ENCODE data around the gene PLCL2. TPM values are rescaled to one million over a fixed set of nuclear protein-coding genes. Genes with fewer than 3 reads are reported as not detected.

The PLCL2 gene
- total RNA-seq, 1 experiment from 2014 or later: 0.92 TPM

GRCh38 chr3:17044855-17045254 is 160.1 kb downstream of the PLCL2 start:
- intact Hi-C loops (cut with micrococcal nuclease; ENCODE audit: unreplicated experiment): no loop called here
- no peak for TF ChIP-seq EZH2 (IDR thresholded peaks at IDR 0.05; ENCODE audit: borderline replicate concordance, low read depth, low read length, poor library complexity, severe bottlenecking)
- TF ChIP-seq CTCF (conservative IDR thresholded peaks at IDR 0.05; ENCODE audit: low read depth, low read length): no peak
- H3K27me3 ChIP-seq (replicated peaks; ENCODE audit: insufficient read depth, low read depth, low read length, poor library complexity): peaks cover 11% of the 10 kb centered on the region
- H3K4me3 ChIP-seq (ENCODE audit: low read depth, low read length, poor library complexity, severe bottlenecking): no peak overlapping the region
- no peaks in the 10 kb centered on the region for H3K4me1 ChIP-seq (ENCODE audit: insufficient read depth, low read length, poor library complexity, severe bottlenecking)
- CTCF ChIA-PET: no interaction called here
- H3K36me3 ChIP-seq (ENCODE audit: insufficient read depth, low read length, poor library complexity, severe bottlenecking): no peaks in the 10 kb centered on the region
- BruUV-seq (replicated peaks): no TSS peak
- no peak for DNase-seq (ENCODE audit: low spot score)
- no peaks in the 10 kb centered on the region for H3K9me3 ChIP-seq (ENCODE audit: low read depth, low read length, poor library complexity, severe bottlenecking)
- POLR2A ChIA-PET (ENCODE audit: low non-redundant PET): no interaction called here
- H3K27ac ChIP-seq (ENCODE audit: low read depth, low read length, poor library complexity, severe bottlenecking): no peak overlapping the region

DNA sequence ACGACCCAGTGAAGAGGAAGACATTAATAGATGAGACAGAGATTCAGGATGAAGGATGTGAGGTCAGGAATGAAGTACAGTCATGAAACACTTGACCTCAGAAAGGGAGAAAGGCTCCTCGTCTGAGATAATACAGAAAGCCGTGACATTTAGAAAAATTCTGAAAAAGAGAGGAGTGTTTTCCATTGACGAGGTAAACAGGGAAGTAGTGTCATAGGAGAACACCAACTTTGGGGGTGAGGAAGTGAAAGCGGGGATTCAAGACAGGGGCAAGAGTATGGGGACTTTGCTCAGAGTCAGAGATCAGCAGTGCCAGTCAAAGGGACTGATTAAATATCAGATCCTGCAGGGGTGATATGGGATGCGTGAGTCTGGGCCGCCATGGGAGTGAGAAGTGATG is 160.9 kb downstream of the PLCL2 start:
- no peak for DNase-seq (ENCODE audit: low spot score)
- TF ChIP-seq EZH2 (IDR thresholded peaks at IDR 0.05; ENCODE audit: borderline replicate concordance, low read depth, low read length, poor library complexity, severe bottlenecking) (no peak), CTCF (conservative IDR thresholded peaks at IDR 0.05; ENCODE audit: low read depth, low read length) (no peak)
- no TSS peak for BruUV-seq (replicated peaks)
- Histone ChIP-seq H3K9me3 (ENCODE audit: low read depth, low read length, poor library complexity, severe bottlenecking) (no peaks in the 10 kb centered on the region), H3K4me1 (ENCODE audit: insufficient read depth, low read length, poor library complexity, severe bottlenecking) (no peaks in the 10 kb centered on the region), H3K27me3 (replicated peaks; ENCODE audit: insufficient read depth, low read depth, low read length, poor library complexity) (peaks cover 11% of the 10 kb centered on the region), H3K36me3 (ENCODE audit: insufficient read depth, low read length, poor library complexity, severe bottlenecking) (no peaks in the 10 kb centered on the region), H3K4me3 (ENCODE audit: low read depth, low read length, poor library complexity, severe bottlenecking) (no peak overlapping the region), H3K27ac (ENCODE audit: low read depth, low read length, poor library complexity, severe bottlenecking) (no peak overlapping the region)
- intact Hi-C loops (cut with micrococcal nuclease; ENCODE audit: unreplicated experiment): no loop called here
- ChIA-PET POLR2A (ENCODE audit: low non-redundant PET) (no interaction called here), CTCF (no interaction called here)

- H3K4me3 ChIP-seq (ENCODE audit: low read depth, low read length, poor library complexity, severe bottlenecking): no peak overlapping the region
- no peak for TF ChIP-seq CTCF (conservative IDR thresholded peaks at IDR 0.05; ENCODE audit: low read depth, low read length)
- no peak for TF ChIP-seq EZH2 (IDR thresholded peaks at IDR 0.05; ENCODE audit: borderline replicate concordance, low read depth, low read length, poor library complexity, severe bottlenecking)
- POLR2A ChIA-PET (ENCODE audit: low non-redundant PET): no interaction called here
- no peaks in the 10 kb centered on the region for H3K9me3 ChIP-seq (ENCODE audit: low read depth, low read length, poor library complexity, severe bottlenecking)
- BruUV-seq (replicated peaks): no TSS peak
- no peak for DNase-seq (ENCODE audit: low spot score)
- CTCF ChIA-PET: no interaction called here
- intact Hi-C loops (cut with micrococcal nuclease; ENCODE audit: unreplicated experiment): no loop called here
- peaks cover 11% of the 10 kb centered on the region for H3K27me3 ChIP-seq (replicated peaks; ENCODE audit: insufficient read depth, low read depth, low read length, poor library complexity)
- no peaks in the 10 kb centered on the region for H3K4me1 ChIP-seq (ENCODE audit: insufficient read depth, low read length, poor library complexity, severe bottlenecking)
- H3K36me3 ChIP-seq (ENCODE audit: insufficient read depth, low read length, poor library complexity, severe bottlenecking): no peaks in the 10 kb centered on the region
- no peak overlapping the region for H3K27ac ChIP-seq (ENCODE audit: low read depth, low read length, poor library complexity, severe bottlenecking)
These were observed 161.9 kb downstream of the PLCL2 start for GRCh38 chr3:17046623-17047022.
